Esophagus squamous epithelium (tissue), 5 donors: ENCODE measurements around the gene MYO5A. TPM values are rescaled to one million over a fixed set of nuclear protein-coding genes. Genes with fewer than 3 reads are reported as not detected.

Experiments
- DNase-seq: peaks from one replicate; lab custom pipeline; 2025; lab: John Stamatoyannopoulos, UW
- H3K27ac ChIP-seq, 4 donors: fragments of 200-600 bp; sonication (generic); one replicate each; pipeline ENCODE4 v1.5.1; 2016 to 2019; ENCODE audit warnings: mild to moderate bottlenecking in 1 of 4
- H3K27me3 ChIP-seq, 4 donors: fragments of 200-600 bp; sonication (generic); 1 replicate in 3 of 4; 2 replicates in 1 of 4; pipeline versions ENCODE4 v1.5.1 to v1.6.0; 2017 to 2021; ENCODE audit warnings: antibody characterized with exemption in 1 of 4
- H3K36me3 ChIP-seq, 3 donors: fragments of 200-600 bp; sonication (generic); one replicate each; pipeline ENCODE4 v1.5.1; 2016 to 2019
- H3K4me1 ChIP-seq, 3 donors: fragments of 200-600 bp; sonication (generic); one replicate each; pipeline ENCODE4 v1.5.1; 2017 to 2019
- H3K4me3 ChIP-seq, 4 donors: fragments of 200-600 bp; sonication (generic); 1 replicate in 3 of 4; 2 replicates in 1 of 4; pipeline ENCODE4 v1.5.1; 2016 to 2019; ENCODE audit warnings: mild to moderate bottlenecking in 2 of 4, moderate library complexity in 1 of 4
- H3K9me3 ChIP-seq, 3 donors: fragments of 200-600 bp; sonication (generic); one replicate each; pipeline ENCODE4 v1.5.1; 2016 to 2019
- CTCF ChIP-seq, 6 experiments: fragments of 450-650 bp in 4 of 6; fragments of 200-600 bp in 2 of 6; sonication (generic) in 2 of 6; IDR thresholded peaks; one replicate each; pipeline ENCODE4 v1.5.1; 2016 to 2019; ENCODE audit warnings: antibody characterized with exemption in 6 of 6, mild to moderate bottlenecking in 4 of 6, moderate library complexity in 4 of 6
- POLR2A ChIP-seq, 4 donors: fragments of 450-650 bp; IDR thresholded peaks; one replicate each; pipeline ENCODE4 v1.6.1; 2017; ENCODE audit warnings: antibody characterized with exemption in 4 of 4, mild to moderate bottlenecking in 4 of 4, moderate library complexity in 3 of 4
- WGBS, 2 donors: methylation state at CpG; one replicate each; pipeline ENCODE4 v1.1.5; 2018; 5-methylcytosine and 5-hydroxymethylcytosine counted together
- intact Hi-C: fragments of 100-400 bp; cut with DNase I; formaldehyde crosslinking; loops from one replicate; pipeline ENCODE4 v1.15.0; 2022
- total RNA-seq, 4 donors: library from RNA; depleted of rRNA; stranded (reverse); fragments of >200 nt; gene quantifications; one replicate each; pipeline ENCODE4 v1.1.0, GENCODE V29; 2016
- donor health status: DM: yes; HTN: yes; CAD: no.

Gene MYO5A
- total RNA-seq, 4 donors from 2014 or later, result 11.3 to 24.6 (median 22.3) TPM

GRCh38 chr15:52324109-52324508 is 204.6 kb downstream of the MYO5A start:
- Histone ChIP-seq H3K9me3 (no peaks in the 10 kb centered on the region), H3K36me3 (peaks cover 0 to 78% (median 0%) of the 10 kb centered on the region in 3 donors), H3K27me3 (no peaks in the 10 kb centered on the region), H3K27ac (no peak overlapping the region), H3K4me3 (no peak overlapping the region), H3K4me1 (no peaks in the 10 kb centered on the region)
- 26 to 35% methylated on average over 1 of the region's 1 CpG for WGBS, 2 donors
- no peak for TF ChIP-seq CTCF (IDR thresholded peaks at IDR 0.05)
- no peak for TF ChIP-seq POLR2A (IDR thresholded peaks at IDR 0.05)
- intact Hi-C loops, result loop anchor here (10.0 kb wide), 1 partner anchor 411 kb away; no protein-coding TSS in a partner anchor
- no peak for DNase-seq

GRCh38 chr15:52318729-52319500 is 209.8 kb downstream of the MYO5A start:
- Histone ChIP-seq H3K36me3 (peaks cover 0 to 78% (median 0%) of the 10 kb centered on the region in 3 donors), H3K27ac (no peak overlapping the region), H3K27me3 (no peaks in the 10 kb centered on the region), H3K9me3 (no peaks in the 10 kb centered on the region), H3K4me3 (no peak overlapping the region), H3K4me1 (no peaks in the 10 kb centered on the region)
- DNase-seq, result no peak
- 76 to 91% methylated on average over 6 to 12 of the region's 13 CpGs for WGBS, 2 donors
- intact Hi-C loops, result no loop called here
- TF ChIP-seq POLR2A (IDR thresholded peaks at IDR 0.05) (no peak), CTCF (IDR thresholded peaks at IDR 0.05) (no peak)

GRCh38 chr15:52317688-52318087 is 211.0 kb downstream of the MYO5A start:
- Histone ChIP-seq H3K9me3 (no peaks in the 10 kb centered on the region), H3K4me3 (no peak overlapping the region), H3K4me1 (no peaks in the 10 kb centered on the region), H3K27me3 (no peaks in the 10 kb centered on the region), H3K27ac (no peak overlapping the region), H3K36me3 (peaks cover 0 to 86% (median 0%) of the 10 kb centered on the region in 3 donors)
- TF ChIP-seq POLR2A (IDR thresholded peaks at IDR 0.05) (no peak), CTCF (IDR thresholded peaks at IDR 0.05) (no peak)
- 97 to 98% methylated on average over 2 of the region's 2 CpGs for WGBS, 2 donors
- no peak for DNase-seq
- intact Hi-C loops, result no loop called here

- WGBS, 2 donors, result 97 to 99% methylated on average over 2 of the region's 2 CpGs
- TF ChIP-seq POLR2A (IDR thresholded peaks at IDR 0.05) (no peak), CTCF (IDR thresholded peaks at IDR 0.05) (no peak)
- peaks cover 0 to 87% (median 0%) of the 10 kb centered on the region in 3 donors for H3K36me3 ChIP-seq
These were observed 211.7 kb downstream of the MYO5A start for GRCh38 chr15:52317022-52317421.

GRCh38 chr15:52309154-52309548 is 219.5 kb downstream of the MYO5A start:
- no peaks in the 10 kb centered on the region for H3K27me3 ChIP-seq
- H3K4me1 ChIP-seq, result no peaks in the 10 kb centered on the region
- no peaks in the 10 kb centered on the region for H3K9me3 ChIP-seq
- TF ChIP-seq CTCF (IDR thresholded peaks at IDR 0.05) (no peak), POLR2A (IDR thresholded peaks at IDR 0.05) (no peak)
- WGBS, 2 donors, result 74 to 77% methylated on average over 5 to 6 of the region's 6 CpGs
- DNase-seq, result no peak
- no peak overlapping the region for H3K4me3 ChIP-seq
- intact Hi-C loops, result no loop called here
- no peak overlapping the region for H3K27ac ChIP-seq
- peaks cover 0 to 49% (median 2%) of the 10 kb centered on the region in 3 donors for H3K36me3 ChIP-seq

More at GRCh38 chr15:52317022-52317421, 211.7 kb downstream of the MYO5A start:
- Histone ChIP-seq H3K27ac (no peak overlapping the region), H3K4me3 (no peak overlapping the region), H3K27me3 (no peaks in the 10 kb centered on the region), H3K4me1 (no peaks in the 10 kb centered on the region), H3K9me3 (no peaks in the 10 kb centered on the region)
- intact Hi-C loops, result no loop called here
- DNase-seq, result no peak
